HCEC 1CT (cell line): ENCODE results near the gene IFT88.

Experiments used
- DNase-seq: peaks from one replicate; pipeline ENCODE4 v3.0.0-alpha.2; 2017

IFT88 gene

GRCh38 chr13:20566898-20567874 is at the start of gene IFT88:
Gene IFT88 (plus strand): TSS chr13:20567157. CDS start chr13:20574386, 7,229 bp downstream.
- DNase-seq = peak; percentile 81

GRCh38 chr13:20518660-20519100 is 48.3 kb upstream of the IFT88 start:
- no peak for DNase-seq

GRCh38 chr13:20519875-20520274 is 47.1 kb upstream of the IFT88 start:
- no peak for DNase-seq

GRCh38 chr13:20521364-20522115 is 45.4 kb upstream of the IFT88 start:
- no peak for DNase-seq

GRCh38 chr13:20525144-20525600 is 41.8 kb upstream of the IFT88 start:
- no peak for DNase-seq

GRCh38 chr13:20525601-20526544 is 41.1 kb upstream of the IFT88 start, which contains the start of gene CRYL1:
Gene CRYL1 (minus strand): TSS chr13:20525857. CDS start chr13:20525794, 63 bp downstream.
- DNase-seq = peak; percentile 76

GRCh38 chr13:20526664-20527063 is 40.3 kb upstream of the IFT88 start:
- no peak for DNase-seq

- DNase-seq = no peak
These were observed 38.5 kb upstream of the IFT88 start for GRCh38 chr13:20528452-20528851.

- DNase-seq = no peak
These were observed 32.8 kb upstream of the IFT88 start for GRCh38 chr13:20534038-20534608.

- no peak for DNase-seq
These were observed 30.0 kb upstream of the IFT88 start for GRCh38 chr13:20536992-20537391.

- DNase-seq = no peak
These were observed 22.6 kb upstream of the IFT88 start for GRCh38 chr13:20544201-20544923.

- no peak for DNase-seq
These were observed 20.4 kb upstream of the IFT88 start for GRCh38 chr13:20546556-20546955.

- DNase-seq = no peak
These were observed 19.5 kb upstream of the IFT88 start for GRCh38 chr13:20547479-20547908.

GRCh38 chr13:20550799-20551198 is 16.2 kb upstream of the IFT88 start:
- DNase-seq = peak; percentile 28

GRCh38 chr13:20553311-20553710 is 13.6 kb upstream of the IFT88 start:
- DNase-seq = no peak

GRCh38 chr13:20558982-20559381 is 8.0 kb upstream of the IFT88 start:
- no peak for DNase-seq

- no peak for DNase-seq
These were observed 7.1 kb upstream of the IFT88 start for GRCh38 chr13:20559659-20560356.

GRCh38 chr13:20561741-20562140 is 5.2 kb upstream of the IFT88 start:
- DNase-seq = no peak

GRCh38 chr13:20565115-20565736 is 1.7 kb upstream of the IFT88 start:
- DNase-seq = no peak

- DNase-seq = peak; percentile 77
These were observed 474 bp upstream of the IFT88 start for GRCh38 chr13:20566468-20566897.
